ENCODE results near the gene CABLES1. TPM values are rescaled to one million over a fixed set of nuclear protein-coding genes. Genes with fewer than 3 reads are reported as not detected.

The CABLES1 gene
- polyA plus RNA-seq, 6 donors from 2014 or later = 0.10 to 0.63 (median 0.21) TPM; not detected in 2

DNA sequence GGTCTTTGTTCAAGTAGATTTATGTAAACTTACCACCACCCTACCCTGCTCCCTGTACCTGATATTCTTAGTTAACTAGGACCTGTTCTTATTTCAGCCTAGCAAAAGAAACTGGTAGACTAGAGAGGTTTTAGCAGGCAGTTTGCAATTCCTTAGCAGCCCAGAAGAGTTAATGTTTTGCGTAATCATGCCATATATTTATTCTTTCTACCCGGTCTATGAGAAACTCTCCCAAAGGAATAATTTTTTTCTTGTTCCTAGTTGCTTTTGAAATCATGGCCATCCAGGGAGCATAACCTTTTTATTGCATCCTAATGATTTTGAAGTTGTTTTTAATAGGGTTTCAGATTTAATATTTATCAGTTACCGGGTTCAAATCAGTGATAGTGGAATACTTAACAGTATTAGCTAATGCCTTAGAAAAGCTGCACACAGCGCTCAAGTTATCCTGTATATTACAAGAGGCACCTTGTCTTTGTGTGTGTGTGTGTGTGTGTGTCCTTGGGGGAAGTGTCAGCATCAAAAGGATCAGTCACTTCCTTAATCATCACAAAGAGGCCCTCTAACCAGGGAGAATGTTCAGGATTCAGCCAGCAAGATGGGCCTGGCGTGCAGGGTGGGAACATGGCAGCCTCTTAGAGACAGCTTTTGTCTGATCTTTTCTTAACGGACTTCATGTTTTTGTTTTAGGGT lies 52.9 kb downstream of the CABLES1 start:
- Mint-ChIP-seq H3K4me1 (peaks cover 0 to 7% (median 7%) of the 10 kb centered on the region in 3 donors), H3K4me3 (no peak overlapping the region), H3K27me3 (no peaks in the 10 kb centered on the region), H3K27ac (no peak overlapping the region), H3K36me3 (no peaks in the 10 kb centered on the region), H3K9me3 (no peaks in the 10 kb centered on the region)
- no peak for DNase-seq
- ATAC-seq (ENCODE audit: low read depth in 2 of 2) = no peak

DNA sequence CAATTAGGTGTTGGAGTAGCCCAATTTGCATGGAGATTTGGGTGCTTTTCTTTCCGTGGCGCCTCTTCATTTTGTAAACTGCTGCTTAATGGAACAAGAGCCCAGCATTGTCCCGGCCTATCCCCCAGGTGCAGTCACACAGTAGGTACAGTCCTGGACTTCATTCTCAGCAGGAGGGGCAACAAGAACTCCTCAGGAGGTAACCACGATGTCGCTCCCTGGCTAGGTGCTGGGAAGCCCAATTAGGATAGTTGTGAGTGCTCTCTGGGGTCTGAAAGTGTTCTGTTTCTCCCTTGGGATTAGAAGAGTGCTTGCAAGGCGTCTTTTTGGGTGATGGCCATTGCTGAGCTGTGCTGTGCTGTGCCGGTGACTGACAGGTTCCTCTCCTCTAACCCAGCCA lies 53.8 kb downstream of the CABLES1 start:
- Mint-ChIP-seq H3K4me3 (no peak overlapping the region), H3K9me3 (no peaks in the 10 kb centered on the region), H3K27me3 (no peaks in the 10 kb centered on the region), H3K4me1 (peaks cover 0 to 7% (median 7%) of the 10 kb centered on the region in 3 donors), H3K36me3 (no peaks in the 10 kb centered on the region), H3K27ac (peak overlapping the region in 1 of 6 donors; percentile 32)
- DNase-seq (no peak), ATAC-seq (ENCODE audit: low read depth in 2 of 2) (no peak)

- H3K36me3 Mint-ChIP-seq = no peaks in the 10 kb centered on the region
- H3K9me3 Mint-ChIP-seq = no peaks in the 10 kb centered on the region
- H3K27ac Mint-ChIP-seq = peak overlapping the region in 1 of 6 donors; percentile 37
- peaks cover 0 to 7% (median 7%) of the 10 kb centered on the region in 3 donors for H3K4me1 Mint-ChIP-seq
- H3K4me3 Mint-ChIP-seq = no peak overlapping the region
- DNase-seq (no peak), ATAC-seq (ENCODE audit: low read depth in 2 of 2) (no peak)
- H3K27me3 Mint-ChIP-seq = no peaks in the 10 kb centered on the region
Measured at GRCh38 chr18:23189768-23190661, 54.7 kb downstream of the CABLES1 start.

DNA sequence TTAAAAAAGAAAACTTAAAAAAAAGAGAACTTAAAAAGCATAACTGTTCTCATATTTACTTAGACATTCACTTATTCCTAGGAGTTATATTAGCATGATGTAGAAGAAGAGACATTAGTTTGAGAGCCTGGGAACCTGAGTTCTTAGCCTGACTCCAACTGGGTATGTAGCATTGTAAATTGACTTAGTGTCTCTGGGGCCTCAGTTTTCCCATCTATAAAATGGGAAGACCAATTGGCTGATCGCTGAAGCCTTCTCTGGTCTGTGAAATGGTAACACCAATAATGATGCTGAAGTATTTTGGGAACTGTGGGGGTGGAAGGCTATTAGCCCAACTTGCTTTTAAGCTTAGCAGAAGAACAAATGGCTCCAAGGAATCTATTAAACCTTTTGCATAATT lies 55.9 kb downstream of the CABLES1 start:
- Mint-ChIP-seq H3K36me3 (no peaks in the 10 kb centered on the region), H3K4me1 (peaks cover 0 to 7% (median 7%) of the 10 kb centered on the region in 3 donors), H3K27me3 (no peaks in the 10 kb centered on the region), H3K9me3 (no peaks in the 10 kb centered on the region), H3K27ac (no peak overlapping the region), H3K4me3 (no peak overlapping the region)
- DNase-seq = no peak
- no peak for ATAC-seq (ENCODE audit: low read depth in 2 of 2)

DNA sequence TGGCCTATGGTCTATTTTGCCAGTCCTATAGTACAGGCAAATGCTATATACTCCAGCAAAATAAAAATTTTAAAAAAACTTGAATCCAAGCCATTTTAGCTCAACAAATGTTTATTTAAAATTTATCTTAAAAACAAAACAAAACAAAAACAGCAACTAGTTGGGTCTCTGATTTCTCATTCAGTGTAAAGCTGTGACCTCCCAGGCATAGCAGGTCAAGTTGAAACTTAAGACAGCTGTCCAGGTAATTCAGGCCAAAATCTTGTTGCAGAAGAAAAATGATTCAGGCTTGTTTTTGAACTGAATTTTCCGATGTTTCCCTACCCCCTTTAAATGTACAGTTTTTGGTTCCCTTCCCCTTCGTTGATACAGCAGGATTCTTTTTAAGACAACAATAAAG lies 58.5 kb downstream of the CABLES1 start:
- no peak for DNase-seq
- peak overlapping the region in 1 of 6 donors; percentile 66 for H3K27ac Mint-ChIP-seq
- ATAC-seq (ENCODE audit: low read depth in 2 of 2) = no peak
- no peaks in the 10 kb centered on the region for H3K9me3 Mint-ChIP-seq
- no peaks in the 10 kb centered on the region for H3K36me3 Mint-ChIP-seq
- H3K4me3 Mint-ChIP-seq = no peak overlapping the region
- peaks cover 0 to 7% (median 7%) of the 10 kb centered on the region in 3 donors for H3K4me1 Mint-ChIP-seq
- H3K27me3 Mint-ChIP-seq = no peaks in the 10 kb centered on the region

DNA sequence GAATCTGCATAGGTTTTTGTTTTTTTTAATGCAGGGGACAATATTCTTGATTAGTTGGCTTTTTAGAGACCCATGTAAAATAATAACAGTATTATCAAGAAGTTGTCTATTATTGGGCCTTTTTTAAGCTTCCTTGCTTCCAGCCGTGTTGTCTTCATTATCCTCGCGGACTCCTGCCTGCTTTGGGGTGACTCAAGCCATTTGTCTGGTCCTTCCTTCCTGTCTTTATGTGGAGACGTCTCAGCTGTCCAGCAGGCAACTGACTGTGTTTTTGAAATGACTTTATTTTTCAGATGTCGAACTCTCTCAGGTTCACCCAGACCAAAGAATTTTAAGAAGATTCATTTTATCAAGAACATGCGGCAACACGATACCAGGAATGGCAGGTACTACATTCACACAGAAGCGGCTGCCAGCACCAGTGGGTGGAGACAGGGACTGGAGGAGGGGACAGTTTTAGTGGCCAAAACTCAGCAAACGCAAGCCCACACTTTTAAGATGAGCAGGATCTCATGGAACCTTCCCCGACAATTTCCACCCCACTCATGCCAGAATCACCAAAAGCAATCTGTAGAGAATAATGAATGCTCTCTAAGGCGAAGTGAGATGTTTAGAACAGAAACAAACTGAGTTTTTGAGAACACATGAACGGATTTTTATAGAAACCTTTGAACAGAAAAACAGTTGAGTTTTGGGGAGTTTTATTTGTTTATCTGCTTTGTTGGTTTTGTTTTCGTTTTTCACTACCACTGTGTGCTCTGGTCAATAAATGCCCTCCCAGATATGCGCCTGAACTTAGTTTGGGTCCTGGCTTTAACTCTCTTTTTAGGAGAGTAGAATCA lies 59.1 kb downstream of the CABLES1 start:
- H3K9me3 Mint-ChIP-seq = no peaks in the 10 kb centered on the region
- no peak for DNase-seq
- no peak for ATAC-seq (ENCODE audit: low read depth in 2 of 2)
- H3K4me1 Mint-ChIP-seq = peaks cover 0 to 7% (median 7%) of the 10 kb centered on the region in 3 donors
- H3K4me3 Mint-ChIP-seq = no peak overlapping the region
- no peaks in the 10 kb centered on the region for H3K36me3 Mint-ChIP-seq
- peak overlapping the region in 2 of 6 donors; percentile 66 to 91 for H3K27ac Mint-ChIP-seq
- H3K27me3 Mint-ChIP-seq = no peaks in the 10 kb centered on the region

DNA sequence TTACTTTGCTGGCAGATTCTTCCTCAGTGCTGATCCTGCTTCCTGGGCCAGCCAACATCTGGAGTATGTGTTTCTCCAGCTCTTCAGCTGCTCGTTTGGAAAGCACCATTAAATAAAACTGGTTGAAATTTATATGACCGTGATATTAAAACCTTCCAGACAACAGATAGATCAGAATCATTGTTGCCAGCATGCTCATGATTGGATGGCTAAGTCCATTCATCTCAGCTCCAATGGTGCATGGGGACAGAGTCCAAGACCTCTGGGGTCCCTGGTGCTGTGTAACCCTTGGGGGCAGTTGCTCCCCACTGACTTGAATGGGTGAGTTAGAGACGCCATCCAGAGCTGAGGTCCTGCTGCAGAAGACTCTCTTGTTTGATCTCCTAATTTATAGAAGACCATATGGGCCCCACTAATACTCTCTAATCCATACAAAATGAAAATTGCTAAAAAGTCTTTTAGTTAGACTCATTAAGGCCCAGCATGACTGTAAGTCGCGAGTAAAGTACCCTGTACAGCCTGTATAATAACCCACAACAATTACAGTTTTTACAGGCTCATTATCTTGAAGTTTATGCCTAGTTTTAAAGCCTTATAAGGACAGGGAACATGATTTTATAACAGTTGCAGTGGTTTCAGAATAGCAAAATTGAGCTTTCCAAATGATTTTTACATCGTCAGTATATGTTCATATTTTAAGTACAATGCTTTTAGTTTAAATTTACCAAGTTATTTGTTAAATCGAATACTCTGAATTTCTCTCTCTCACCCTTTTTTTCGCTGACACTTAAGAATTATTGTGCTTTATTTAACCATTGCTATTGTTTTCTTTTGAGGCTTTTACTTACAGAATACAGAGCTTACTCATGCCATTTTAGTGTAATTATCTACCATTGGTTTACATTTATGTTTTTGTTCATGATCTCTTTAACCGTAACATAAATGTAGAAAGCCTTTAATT lies 60.0 kb downstream of the CABLES1 start:
- no peak for ATAC-seq (ENCODE audit: low read depth in 2 of 2)
- Mint-ChIP-seq H3K36me3 (no peaks in the 10 kb centered on the region), H3K9me3 (no peaks in the 10 kb centered on the region), H3K27ac (peak overlapping the region in 1 of 6 donors; percentile 66), H3K4me1 (peaks cover 0 to 7% (median 7%) of the 10 kb centered on the region in 3 donors), H3K27me3 (no peaks in the 10 kb centered on the region), H3K4me3 (no peak overlapping the region)
- DNase-seq = no peak

DNA sequence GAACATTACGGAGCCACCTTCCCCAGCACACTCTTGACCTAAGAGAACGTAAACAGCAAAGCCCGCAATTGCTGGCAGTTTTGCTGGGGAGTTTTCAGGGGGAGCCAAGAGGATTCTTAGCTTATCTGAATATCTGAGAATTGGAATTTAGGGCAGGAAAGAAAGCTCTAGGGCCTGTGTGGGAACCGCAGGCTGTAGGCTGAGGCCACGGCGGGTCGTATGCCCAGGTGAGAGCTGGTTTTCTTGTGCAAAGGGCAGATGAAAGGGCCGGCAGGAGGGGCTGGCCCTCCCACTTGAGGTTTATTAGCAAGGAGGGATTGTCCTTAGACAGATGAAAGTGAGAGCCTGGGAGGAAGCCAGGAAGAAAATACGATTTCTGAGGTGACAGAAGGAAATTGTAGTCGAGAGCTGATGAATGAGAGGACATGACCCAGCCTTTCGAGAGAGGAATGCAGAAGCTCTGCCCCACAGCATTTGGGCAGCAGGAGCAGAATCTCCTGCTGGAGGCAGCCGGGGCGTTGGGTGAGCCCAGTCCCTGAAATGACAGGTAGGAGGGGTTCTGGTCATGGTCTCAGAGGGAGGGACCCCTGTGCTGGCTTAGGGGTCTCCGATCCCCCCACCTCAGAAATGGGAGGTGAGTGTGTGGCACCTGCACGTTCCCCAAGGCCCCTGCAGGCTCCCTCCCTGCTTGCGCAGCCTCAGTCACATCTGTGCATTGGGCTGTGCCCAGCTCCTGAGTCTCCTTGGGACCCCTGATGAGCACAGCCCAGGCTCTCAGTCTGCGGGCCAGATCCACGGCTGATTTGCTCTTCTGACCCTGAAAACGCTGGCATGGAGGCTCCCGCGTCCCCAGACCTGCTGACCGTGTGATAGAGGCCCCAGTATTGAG lies 61.1 kb downstream of the CABLES1 start:
- DNase-seq (no peak), ATAC-seq (ENCODE audit: low read depth in 2 of 2) (no peak)
- Mint-ChIP-seq H3K27me3 (peaks cover 0 to 2% (median 0%) of the 10 kb centered on the region in 3 donors), H3K27ac (peak overlapping the region in 1 of 6 donors; percentile 47), H3K4me3 (no peak overlapping the region), H3K4me1 (peaks cover 0 to 7% (median 7%) of the 10 kb centered on the region in 3 donors), H3K9me3 (no peaks in the 10 kb centered on the region), H3K36me3 (no peaks in the 10 kb centered on the region)

DNA sequence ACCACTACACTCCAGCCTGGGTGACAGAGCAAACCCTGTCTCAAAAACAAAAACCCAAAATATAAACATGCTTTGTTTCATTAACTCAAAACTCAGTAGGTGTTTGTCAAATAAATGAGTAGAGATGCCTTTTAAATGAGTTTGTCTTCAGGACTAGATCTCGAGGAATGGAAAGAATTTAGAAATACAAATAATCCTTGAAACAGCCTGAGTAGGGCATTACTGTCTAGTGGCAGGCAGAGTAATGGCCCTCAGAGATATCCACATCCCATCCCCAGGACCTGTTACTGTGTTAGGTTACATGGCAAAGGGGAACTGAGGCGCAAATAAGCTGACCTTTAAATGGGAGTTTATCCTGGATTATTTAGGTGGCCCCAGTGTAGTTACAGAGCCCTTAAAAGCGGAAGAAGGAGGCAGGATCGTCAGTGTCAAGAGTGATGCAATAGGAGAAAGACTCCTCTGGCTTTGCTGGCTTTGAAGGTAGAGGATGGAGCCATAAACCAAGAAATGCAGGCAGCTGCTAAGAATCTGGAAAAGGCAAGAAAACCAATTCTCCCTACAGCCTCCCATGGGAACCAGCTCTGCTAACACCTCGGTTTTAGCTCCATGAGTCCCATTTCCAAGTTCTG lies 63.0 kb downstream of the CABLES1 start:
- Mint-ChIP-seq H3K27me3 (peaks cover 4 to 10% (median 5%) of the 10 kb centered on the region in 3 donors), H3K9me3 (no peaks in the 10 kb centered on the region), H3K27ac (peak overlapping the region in 1 of 6 donors; percentile 40), H3K4me3 (peak overlapping the region in 1 of 8 donors; percentile 62), H3K4me1 (peaks cover 0 to 3% (median 0%) of the 10 kb centered on the region in 3 donors), H3K36me3 (no peaks in the 10 kb centered on the region)
- no peak for ATAC-seq (ENCODE audit: low read depth in 2 of 2)
- DNase-seq = no peak

DNA sequence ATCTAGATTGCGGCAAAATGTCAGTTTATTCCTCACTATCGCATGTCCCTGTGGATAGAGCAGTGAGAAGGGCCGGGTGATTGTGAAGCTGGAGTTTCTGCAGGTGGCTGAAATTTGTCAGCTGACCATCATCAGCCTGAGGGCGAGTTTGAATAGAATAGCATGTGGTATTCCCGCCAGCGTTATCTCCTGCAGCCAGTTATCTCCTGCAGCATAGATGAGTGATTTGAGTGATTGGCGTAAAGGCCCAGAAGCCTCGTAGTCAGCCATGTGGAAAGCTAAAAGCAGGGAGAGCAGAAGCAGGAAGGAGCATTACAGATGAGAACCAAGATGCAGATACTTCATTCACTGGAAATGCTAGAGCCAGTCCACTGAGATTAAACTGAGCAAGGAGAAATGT lies 65.5 kb downstream of the CABLES1 start:
- Mint-ChIP-seq H3K27me3 (peaks cover 4 to 10% (median 5%) of the 10 kb centered on the region in 3 donors), H3K4me1 (peaks cover 0 to 6% (median 0%) of the 10 kb centered on the region in 3 donors), H3K4me3 (no peak overlapping the region), H3K27ac (no peak overlapping the region), H3K9me3 (peaks cover 0 to 15% (median 2%) of the 10 kb centered on the region in 7 donors), H3K36me3 (no peaks in the 10 kb centered on the region)
- DNase-seq (no peak), ATAC-seq (ENCODE audit: low read depth in 2 of 2) (no peak)

- Mint-ChIP-seq H3K27me3 (peaks cover 4 to 10% (median 5%) of the 10 kb centered on the region in 3 donors), H3K27ac (peak overlapping the region in 3 of 6 donors; percentile 32 to 61 (median 50)), H3K36me3 (no peaks in the 10 kb centered on the region), H3K4me1 (peaks cover 0 to 6% (median 0%) of the 10 kb centered on the region in 3 donors), H3K9me3 (peaks cover 0 to 15% (median 2%) of the 10 kb centered on the region in 7 donors), H3K4me3 (no peak overlapping the region)
- DNase-seq (no peak), ATAC-seq (ENCODE audit: low read depth in 2 of 2) (no peak)
Measured at GRCh38 chr18:23201741-23202140, 66.5 kb downstream of the CABLES1 start.
